ENCODE data around the gene FRMD8.

The FRMD8 gene

GRCh38 chr11:65376138-65376713, 10.2 kb upstream of the FRMD8 start:
- no peak for DNase-seq (ENCODE audit: low read depth, low spot score)

- no peak for DNase-seq (ENCODE audit: low read depth, low spot score)
These were observed 9.4 kb upstream of the FRMD8 start for GRCh38 chr11:65377036-65377435.

GRCh38 chr11:65377777-65378176, 8.7 kb upstream of the FRMD8 start:
- no peak for DNase-seq (ENCODE audit: low read depth, low spot score)

GRCh38 chr11:65378208-65378927, 8.1 kb upstream of the FRMD8 start:
- DNase-seq (ENCODE audit: low read depth, low spot score), result no peak

GRCh38 chr11:65378928-65379638, 7.4 kb upstream of the FRMD8 start:
- no peak for DNase-seq (ENCODE audit: low read depth, low spot score)

GRCh38 chr11:65379698-65380459, 6.6 kb upstream of the FRMD8 start:
- no peak for DNase-seq (ENCODE audit: low read depth, low spot score)

- no peak for DNase-seq (ENCODE audit: low read depth, low spot score)
These were observed 5.8 kb upstream of the FRMD8 start for GRCh38 chr11:65380460-65381119.

- no peak for DNase-seq (ENCODE audit: low read depth, low spot score)
These were observed 4.8 kb upstream of the FRMD8 start for GRCh38 chr11:65381716-65382032.

- DNase-seq (ENCODE audit: low read depth, low spot score), result peak; percentile 90
These were observed 4.2 kb upstream of the FRMD8 start, which contains the start of gene SLC25A45 for GRCh38 chr11:65382033-65382803. TSS of gene SLC25A45 (minus strand) at chr11:65382646. CDS start at chr11:65381951, 695 bp downstream.

- no peak for DNase-seq (ENCODE audit: low read depth, low spot score)
These were observed 3.6 kb upstream of the FRMD8 start for GRCh38 chr11:65382804-65383368.

- no peak for DNase-seq (ENCODE audit: low read depth, low spot score)
These were observed 2.7 kb upstream of the FRMD8 start for GRCh38 chr11:65383778-65384177.

- no peak for DNase-seq (ENCODE audit: low read depth, low spot score)
These were observed 2.0 kb upstream of the FRMD8 start for GRCh38 chr11:65384301-65384889.

GRCh38 chr11:65388731-65389130, 2.3 kb downstream of the FRMD8 start:
- no peak for DNase-seq (ENCODE audit: low read depth, low spot score)

- no peak for DNase-seq (ENCODE audit: low read depth, low spot score)
These were observed 3.0 kb downstream of the FRMD8 start for GRCh38 chr11:65389294-65389980.

GRCh38 chr11:65390099-65390941, 3.9 kb downstream of the FRMD8 start:
- DNase-seq (ENCODE audit: low read depth, low spot score), result no peak

- DNase-seq (ENCODE audit: low read depth, low spot score), result no peak
These were observed 4.6 kb downstream of the FRMD8 start for GRCh38 chr11:65390996-65391395.

- DNase-seq (ENCODE audit: low read depth, low spot score), result no peak
These were observed 5.9 kb downstream of the FRMD8 start for GRCh38 chr11:65392186-65392829.

GRCh38 chr11:65392899-65393298, 6.5 kb downstream of the FRMD8 start:
- DNase-seq (ENCODE audit: low read depth, low spot score), result no peak
